HCT116 (cell line): ENCODE data around the gene RAB24. TPM values are rescaled to one million over a fixed set of nuclear protein-coding genes. Genes with fewer than 3 reads are reported as not detected.

Source experiments
- ATAC-seq: fragments of 200-7000 bp; cut with Tn5 transposase; 2 replicates; pipeline ENCODE4 v1.9.1; 2020; ENCODE audit warnings: mild to moderate bottlenecking, moderate library complexity
- BruUV-seq: library from RNA; stranded (reverse); fragments of 400-500 nt; replicated peaks from 2 replicates; lab custom pipeline; 2021; lab: Mats Ljungman, UMichigan
- CTCF ChIA-PET: fragments of 300-600 bp; sonication (Branson Sonifier 250); formaldehyde crosslinking; loops from one replicate; lab custom pipeline; 2021; ENCODE audit warnings: antibody characterized with exemption; lab: Charles Lee
- POLR2A ChIA-PET: fragments of 300-600, 350-600 bp; sonication (Branson Sonifier 250); formaldehyde crosslinking; loops from one replicate; lab custom pipeline; 2021; ENCODE audit warnings: antibody characterized with exemption; lab: Charles Lee
- RAD21 ChIA-PET, 2 experiments: fragments of 300-600 bp; sonication (Branson Sonifier 250); formaldehyde crosslinking; loops; one replicate each; lab custom pipeline; 2023; ENCODE audit warnings: low total read pairs in 2 of 2; ENCODE audit not compliant: uncharacterized antibody in 2 of 2, unreplicated experiment in 2 of 2, low non-redundant PET in 1 of 2; lab: Charles Lee
- DNase-seq: peaks from one replicate; pipeline ENCODE4 v3.0.0-alpha.2; 2010; ENCODE audit warnings: low read depth, low spot score
- H2AFZ ChIP-seq: fragments of 200-600 bp; shearing (Covaris generic), sonication (generic); 2 replicates; pipeline ENCODE4 v1.6.1; 2017; ENCODE audit warnings: low read depth, mixed run types, mixed read lengths, antibody characterized with exemption, low read length; ENCODE audit not compliant: poor library complexity, severe bottlenecking
- H3K27ac ChIP-seq: 2 replicates; pipeline ENCODE4 v1.5.1; 2012; ENCODE audit warnings: low read depth, low read length
- H3K27me3 ChIP-seq: fragments of 200-600 bp; sonication (generic); 2 replicates; pipeline ENCODE4 v1.6.1; 2016; ENCODE audit warnings: mixed run types, low read length, mixed read lengths; ENCODE audit not compliant: insufficient read depth
- H3K36me3 ChIP-seq, 2 experiments: fragments of 200-500 bp in 1 of 2; fragments of 200-600 bp in 1 of 2; sonication (Bioruptor generic) in 1 of 2; sonication (generic) in 1 of 2; 2 replicates each; pipeline versions ENCODE4 v1.5.1 to v1.6.1; 2014 to 2016; ENCODE audit warnings: low read length in 2 of 2, inconsistent platforms in 1 of 2, mixed read lengths in 1 of 2, mixed run types in 1 of 2; ENCODE audit not compliant: insufficient read depth in 2 of 2, control insufficient read depth in 1 of 2
- H3K4me1 ChIP-seq, 2 experiments: fragments of 200-600 bp in 1 of 2; sonication (generic) in 1 of 2; 2 replicates each; pipeline versions ENCODE4 v1.5.1 to v1.6.1; 2012 to 2017; ENCODE audit warnings: low read length in 2 of 2, inconsistent platforms in 1 of 2, mild to moderate bottlenecking in 1 of 2, mixed read lengths in 1 of 2, mixed run types in 1 of 2, moderate library complexity in 1 of 2; ENCODE audit not compliant: insufficient read depth in 2 of 2, control insufficient read depth in 1 of 2
- H3K4me2 ChIP-seq: fragments of 200-600 bp; sonication (generic); 2 replicates; pipeline ENCODE4 v1.6.1; 2017; ENCODE audit warnings: mixed run types, low read length, mixed read lengths
- H3K4me3 ChIP-seq, 2 experiments: fragments of 200-600 bp in 1 of 2; sonication (generic) in 1 of 2; replicated peaks in 1 of 2; 2 replicates each; pipeline ENCODE4 v1.5.1; 2011 to 2016; ENCODE audit warnings: low read length in 2 of 2, control low read depth in 1 of 2, low read depth in 1 of 2, mild to moderate bottlenecking in 1 of 2, mixed read lengths in 1 of 2, mixed run types in 1 of 2
- H3K79me2 ChIP-seq: fragments of 200-600 bp; sonication (generic); 2 replicates; pipeline ENCODE4 v1.6.1; 2017; ENCODE audit warnings: mild to moderate bottlenecking, mixed run types, low read length, moderate library complexity, mixed read lengths; ENCODE audit not compliant: insufficient read depth
- H3K9ac ChIP-seq: fragments of 200-600 bp; sonication (generic); 2 replicates; pipeline ENCODE4 v1.6.1; 2016; ENCODE audit warnings: low read length, mixed read lengths
- H3K9me2 ChIP-seq: fragments of 200-600 bp; sonication (generic), shearing (Covaris generic); 2 replicates; pipeline ENCODE4 v1.6.1; 2017; ENCODE audit warnings: mixed run types, mild to moderate bottlenecking, moderate library complexity; ENCODE audit not compliant: insufficient read depth
- H3K9me3 ChIP-seq, 2 experiments: fragments of 200-500 bp in 1 of 2; fragments of 200-600 bp in 1 of 2; sonication (Bioruptor generic) in 1 of 2; sonication (generic) in 1 of 2; 2 replicates each; pipeline ENCODE4 v1.6.1; 2014 to 2017; ENCODE audit warnings: low read length in 2 of 2, mixed read lengths in 2 of 2, inconsistent platforms in 1 of 2, low read depth in 1 of 2, mild to moderate bottlenecking in 1 of 2, mixed run types in 1 of 2, moderate library complexity in 1 of 2; ENCODE audit not compliant: control insufficient read depth in 1 of 2, insufficient read depth in 1 of 2
- H4K20me1 ChIP-seq: fragments of 200-600 bp; sonication (generic), shearing (Covaris generic); 2 replicates; pipeline ENCODE4 v1.6.1; 2017; ENCODE audit warnings: mixed run types, mild to moderate bottlenecking, moderate library complexity; ENCODE audit not compliant: insufficient read depth
- CBX3 ChIP-seq: IDR thresholded peaks from 2 replicates; pipeline ENCODE4 v1.6.1; 2012; ENCODE audit warnings: low read depth
- CEBPB ChIP-seq: IDR thresholded peaks from 2 replicates; pipeline ENCODE4 v1.6.1; 2012; ENCODE audit warnings: low read depth
- EGR1 ChIP-seq: IDR thresholded peaks from 2 replicates; pipeline ENCODE4 v1.6.1; 2012; ENCODE audit warnings: low read depth
- ELF1 ChIP-seq: IDR thresholded peaks from 2 replicates; pipeline ENCODE4 v1.6.1; 2012; ENCODE audit warnings: low read depth, borderline replicate concordance
- EZH2 ChIP-seq: fragments of 200-600 bp; sonication (generic); IDR thresholded peaks from 2 replicates; pipeline ENCODE4 v1.6.1; 2017; ENCODE audit warnings: antibody characterized with exemption, mixed run types
- FOSL1 ChIP-seq: IDR thresholded peaks from 2 replicates; pipeline ENCODE4 v1.6.1; 2012; ENCODE audit warnings: low read depth
- MAX ChIP-seq: IDR thresholded peaks from 2 replicates; pipeline ENCODE4 v1.6.1; 2012
- POLR2A ChIP-seq: IDR thresholded peaks from 2 replicates; pipeline ENCODE4 v1.7.0; 2011; ENCODE audit warnings: borderline replicate concordance; ENCODE audit not compliant: insufficient read depth, insufficient read length; ENCODE audit errors: extremely low read depth
- POLR2AphosphoS5 ChIP-seq: IDR thresholded peaks from 2 replicates; pipeline ENCODE4 v1.6.1; 2011; ENCODE audit warnings: mild to moderate bottlenecking, low read depth, low read length, moderate library complexity
- REST ChIP-seq: IDR thresholded peaks from 2 replicates; pipeline ENCODE4 v1.6.1; 2012; ENCODE audit warnings: low read depth
- SP1 ChIP-seq: IDR thresholded peaks from 2 replicates; pipeline ENCODE4 v1.6.1; 2012; ENCODE audit warnings: low read depth
- ZFX ChIP-seq: fragments of 450-650 bp; IDR thresholded peaks from 2 replicates; pipeline ENCODE4 v1.6.1; 2017
- ZNF274 ChIP-seq: fragments of 200-500 bp; sonication (Bioruptor generic); IDR thresholded peaks from 2 replicates; pipeline ENCODE4 v1.6.1; 2014; ENCODE audit warnings: mild to moderate bottlenecking, low read depth, low read length, inconsistent platforms
- intact Hi-C: fragments of 100-400 bp; cut with micrococcal nuclease; formaldehyde crosslinking; loops from 2 replicates; pipeline ENCODE4 v1.10.0; 2022
- total RNA-seq: library from RNA; stranded (reverse); gene quantifications from one replicate; pipeline ENCODE4 v1.2.1, GENCODE V29; 2021; ENCODE audit not compliant: unreplicated experiment
- TF ChIP-seq, protein P1 (sequence below): IDR thresholded peaks from 2 replicates; pipeline ENCODE4 v1.6.1; 2011; ENCODE audit warnings: mild to moderate bottlenecking, low read length, moderate library complexity; ENCODE audit not compliant: insufficient replicate concordance; ENCODE audit errors: extremely low read depth
- TF ChIP-seq, protein P2 (sequence below), 3 experiments: fragments of 200-600 bp in 1 of 3; sonication (generic) in 1 of 3; IDR thresholded peaks in 2 of 3; conservative IDR thresholded peaks in 1 of 3; 2 replicates each; pipeline ENCODE4 v1.5.1; 2012 to 2017; ENCODE audit warnings: low read depth in 2 of 3, low read length in 2 of 3, antibody characterized with exemption in 1 of 3, borderline replicate concordance in 1 of 3, control low read depth in 1 of 3, mild to moderate bottlenecking in 1 of 3, mixed read lengths in 1 of 3, mixed run types in 1 of 3, moderate library complexity in 1 of 3; ENCODE audit not compliant: insufficient read depth in 1 of 3

Gene RAB24
- total RNA-seq, 1 experiment from 2014 or later: 13.5 TPM

DNA sequence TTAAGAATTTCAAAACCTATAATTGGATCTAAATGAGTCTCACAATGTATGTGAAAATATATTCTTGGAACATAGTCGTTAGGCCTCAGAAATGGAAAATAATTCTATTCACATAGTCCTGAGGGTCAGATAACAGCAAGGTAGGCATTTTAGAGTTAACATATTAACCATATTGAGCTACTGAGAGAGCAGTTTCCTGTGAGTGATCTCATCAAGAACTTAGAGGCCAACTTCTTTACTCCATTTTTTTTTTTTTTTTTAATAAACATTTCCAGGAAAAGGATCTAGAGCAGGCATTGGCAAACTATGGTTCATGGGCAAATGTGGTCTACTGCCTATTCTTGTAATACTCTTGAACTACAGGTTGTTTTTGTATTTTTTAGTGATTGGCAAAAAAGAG is 26.6 kb downstream of the RAB24 start:
- ChIA-PET RAD21 (no interaction called here), CTCF (interaction anchor here (1.0 kb wide), 1 partner anchor 56 kb away, joined by 3 read pairs; no protein-coding TSS in a partner anchor), POLR2A (no interaction called here)
- H3K36me3 ChIP-seq: peaks cover 17 to 24% of the 10 kb centered on the region in 2 experiments; a peak in 3 of 4 replicates
- H3K9ac ChIP-seq: no peak overlapping the region
- no peak overlapping the region for H3K4me2 ChIP-seq
- H3K9me3 ChIP-seq: no peaks in the 10 kb centered on the region
- intact Hi-C loops: no loop called here
- no peak overlapping the region for H3K27ac ChIP-seq
- H4K20me1 ChIP-seq: no peaks in the 10 kb centered on the region
- no peaks in the 10 kb centered on the region for H3K4me1 ChIP-seq
- H2AFZ ChIP-seq: no peak overlapping the region
- no peaks in the 10 kb centered on the region for H3K9me2 ChIP-seq
- TF ChIP-seq, protein P1, sequence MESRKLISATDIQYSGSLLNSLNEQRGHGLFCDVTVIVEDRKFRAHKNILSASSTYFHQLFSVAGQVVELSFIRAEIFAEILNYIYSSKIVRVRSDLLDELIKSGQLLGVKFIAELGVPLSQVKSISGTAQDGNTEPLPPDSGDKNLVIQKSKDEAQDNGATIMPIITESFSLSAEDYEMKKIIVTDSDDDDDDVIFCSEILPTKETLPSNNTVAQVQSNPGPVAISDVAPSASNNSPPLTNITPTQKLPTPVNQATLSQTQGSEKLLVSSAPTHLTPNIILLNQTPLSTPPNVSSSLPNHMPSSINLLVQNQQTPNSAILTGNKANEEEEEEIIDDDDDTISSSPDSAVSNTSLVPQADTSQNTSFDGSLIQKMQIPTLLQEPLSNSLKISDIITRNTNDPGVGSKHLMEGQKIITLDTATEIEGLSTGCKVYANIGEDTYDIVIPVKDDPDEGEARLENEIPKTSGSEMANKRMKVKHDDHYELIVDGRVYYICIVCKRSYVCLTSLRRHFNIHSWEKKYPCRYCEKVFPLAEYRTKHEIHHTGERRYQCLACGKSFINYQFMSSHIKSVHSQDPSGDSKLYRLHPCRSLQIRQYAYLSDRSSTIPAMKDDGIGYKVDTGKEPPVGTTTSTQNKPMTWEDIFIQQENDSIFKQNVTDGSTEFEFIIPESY: no peak
- TF ChIP-seq POLR2AphosphoS5 (no peak), FOSL1 (no peak), EZH2 (no peak), REST (no peak), ZNF274 (no peak), MAX (no peak), CEBPB (no peak), EGR1 (no peak), POLR2A (no peak), SP1 (no peak), ELF1 (no peak), CBX3 (no peak), ZFX (no peak)
- TF ChIP-seq, protein P2, sequence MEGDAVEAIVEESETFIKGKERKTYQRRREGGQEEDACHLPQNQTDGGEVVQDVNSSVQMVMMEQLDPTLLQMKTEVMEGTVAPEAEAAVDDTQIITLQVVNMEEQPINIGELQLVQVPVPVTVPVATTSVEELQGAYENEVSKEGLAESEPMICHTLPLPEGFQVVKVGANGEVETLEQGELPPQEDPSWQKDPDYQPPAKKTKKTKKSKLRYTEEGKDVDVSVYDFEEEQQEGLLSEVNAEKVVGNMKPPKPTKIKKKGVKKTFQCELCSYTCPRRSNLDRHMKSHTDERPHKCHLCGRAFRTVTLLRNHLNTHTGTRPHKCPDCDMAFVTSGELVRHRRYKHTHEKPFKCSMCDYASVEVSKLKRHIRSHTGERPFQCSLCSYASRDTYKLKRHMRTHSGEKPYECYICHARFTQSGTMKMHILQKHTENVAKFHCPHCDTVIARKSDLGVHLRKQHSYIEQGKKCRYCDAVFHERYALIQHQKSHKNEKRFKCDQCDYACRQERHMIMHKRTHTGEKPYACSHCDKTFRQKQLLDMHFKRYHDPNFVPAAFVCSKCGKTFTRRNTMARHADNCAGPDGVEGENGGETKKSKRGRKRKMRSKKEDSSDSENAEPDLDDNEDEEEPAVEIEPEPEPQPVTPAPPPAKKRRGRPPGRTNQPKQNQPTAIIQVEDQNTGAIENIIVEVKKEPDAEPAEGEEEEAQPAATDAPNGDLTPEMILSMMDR (IDR thresholded peaks at IDR 0.05 in 2 of 3, conservative IDR thresholded peaks at IDR 0.05 in 1 of 3; ENCODE audit: borderline replicate concordance in 1 of 3, insufficient read depth in 1 of 3, low read depth in 2 of 3, low read length in 2 of 3): no peak
- no TSS peak for BruUV-seq
- no peaks in the 10 kb centered on the region for H3K79me2 ChIP-seq
- no peaks in the 10 kb centered on the region for H3K27me3 ChIP-seq
- ATAC-seq (no peak), DNase-seq (no peak)
- H3K4me3 ChIP-seq: no peak overlapping the region
